Uterus (tissue), 4 donors: ENCODE results near the gene MYO16. TPM values are rescaled to one million over a fixed set of nuclear protein-coding genes. Genes with fewer than 3 reads are reported as not detected.

Source experiments
- DNase-seq, 2 donors: peaks; one replicate each; pipeline ENCODE4 v3.0.0-alpha.2; 2019 to 2020
- H3K27ac ChIP-seq, 2 donors: fragments of 200-600 bp; sonication (generic); 1 replicate in 1 of 2; 2 replicates in 1 of 2; pipeline ENCODE4 v1.5.1; 2016 to 2018
- H3K27me3 ChIP-seq, 2 donors: fragments of 200-600 bp; sonication (generic); one replicate each; pipeline ENCODE4 v1.5.1; 2018 to 2019; ENCODE audit warnings: control low read depth in 1 of 2
- H3K36me3 ChIP-seq, 2 donors: fragments of 200-600 bp; sonication (generic); one replicate each; pipeline ENCODE4 v1.5.1; 2019; ENCODE audit warnings: control low read depth in 1 of 2
- H3K4me1 ChIP-seq, 2 donors: fragments of 200-600 bp; sonication (generic); one replicate each; pipeline ENCODE4 v1.5.1; 2018 to 2019; ENCODE audit warnings: control low read depth in 1 of 2
- H3K4me3 ChIP-seq, 2 donors: fragments of 200-600 bp; sonication (generic); 1 replicate in 1 of 2; 2 replicates in 1 of 2; pipeline ENCODE4 v1.5.1; 2018 to 2019; ENCODE audit warnings: mild to moderate bottlenecking in 1 of 2
- H3K9me3 ChIP-seq, 2 donors: fragments of 200-600 bp; sonication (generic); one replicate each; pipeline ENCODE4 v1.5.1; 2019; ENCODE audit warnings: control low read depth in 1 of 2
- CTCF ChIP-seq, 4 experiments: fragments of 200-600 bp in 2 of 4; fragments of 450-650 bp in 2 of 4; sonication (generic) in 2 of 4; IDR thresholded peaks; one replicate each; pipeline ENCODE4 v1.5.1; 2016 to 2019; ENCODE audit warnings: antibody characterized with exemption in 4 of 4, mild to moderate bottlenecking in 2 of 4, moderate library complexity in 1 of 4
- POLR2A ChIP-seq, 2 donors: fragments of 450-650 bp; IDR thresholded peaks; one replicate each; pipeline ENCODE4 v1.6.1; 2016; ENCODE audit warnings: antibody characterized with exemption in 2 of 2, mild to moderate bottlenecking in 1 of 2, moderate library complexity in 1 of 2
- intact Hi-C: fragments of 100-400 bp; cut with DNase I; formaldehyde crosslinking; loops from one replicate; pipeline ENCODE4 v1.15.1; 2023; ENCODE audit warnings: low total_unique reads
- total RNA-seq, 4 donors: library from RNA; depleted of rRNA in 3 of 4; stranded (reverse); fragments of >200 nt in 3 of 4; gene quantifications; one replicate each; pipeline versions ENCODE4 v1.1.0 to v1.2.4, GENCODE V29; 2014 to 2023
- donor health status: DM: yes; HTN: yes; CAD: no.

The MYO16 gene
- total RNA-seq, 4 donors from 2014 or later = 0.35 to 0.88 TPM; not detected in 2

DNA sequence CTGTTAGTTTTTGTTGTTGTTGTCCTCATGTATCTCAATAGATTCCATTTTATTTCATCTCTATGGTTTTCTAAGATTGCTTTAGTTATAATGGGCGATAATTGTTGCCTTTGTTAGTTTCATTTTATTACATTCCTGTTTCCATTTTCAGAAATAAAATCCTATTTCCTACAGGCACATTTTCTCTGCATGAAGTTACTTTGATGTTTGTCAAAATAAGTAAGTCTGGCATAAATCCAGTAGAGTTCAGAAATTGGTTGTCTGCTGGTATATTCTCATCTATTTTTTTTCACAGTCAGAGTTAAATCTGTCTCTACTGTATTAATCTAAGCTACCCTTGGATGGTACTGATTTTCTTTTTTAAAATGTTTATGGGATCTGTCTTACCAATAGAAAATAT is 204.1 kb downstream of the MYO16 start:
- DNase-seq = no peak
- no peaks in the 10 kb centered on the region for H3K4me1 ChIP-seq
- intact Hi-C loops = no loop called here
- no peak overlapping the region for H3K4me3 ChIP-seq
- no peaks in the 10 kb centered on the region for H3K36me3 ChIP-seq
- H3K9me3 ChIP-seq = no peaks in the 10 kb centered on the region
- no peak for TF ChIP-seq POLR2A (IDR thresholded peaks at IDR 0.05)
- no peak for TF ChIP-seq CTCF (IDR thresholded peaks at IDR 0.05)
- no peak overlapping the region for H3K27ac ChIP-seq
- H3K27me3 ChIP-seq = no peaks in the 10 kb centered on the region

GRCh38 chr13:108834193-108834592 is 204.8 kb downstream of the MYO16 start:
- H3K27ac ChIP-seq = no peak overlapping the region
- no peaks in the 10 kb centered on the region for H3K9me3 ChIP-seq
- H3K4me3 ChIP-seq = no peak overlapping the region
- no peak for DNase-seq
- no peaks in the 10 kb centered on the region for H3K27me3 ChIP-seq
- H3K36me3 ChIP-seq = no peaks in the 10 kb centered on the region
- no peak for TF ChIP-seq POLR2A (IDR thresholded peaks at IDR 0.05)
- no peak for TF ChIP-seq CTCF (IDR thresholded peaks at IDR 0.05)
- intact Hi-C loops = no loop called here
- H3K4me1 ChIP-seq = no peaks in the 10 kb centered on the region

DNA sequence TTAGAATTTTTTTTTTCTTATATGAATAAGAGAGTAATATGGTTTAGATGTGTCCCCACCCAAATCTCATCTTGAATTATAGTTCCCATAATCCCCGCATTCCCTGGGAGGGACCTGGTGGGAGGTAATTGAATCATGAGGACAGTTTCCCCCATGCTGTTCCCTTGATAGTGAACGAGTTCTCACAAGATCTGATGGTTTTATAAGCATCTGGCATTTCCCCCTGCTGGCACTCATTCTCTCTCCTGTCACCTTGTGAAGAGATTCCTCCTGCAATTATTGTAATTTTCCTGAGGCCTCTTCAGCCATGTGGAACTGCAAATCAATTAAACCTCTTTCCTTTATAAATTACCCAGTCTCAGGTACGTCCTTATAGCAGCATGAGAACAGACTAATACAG is 205.7 kb downstream of the MYO16 start:
- no peak for DNase-seq
- H3K27ac ChIP-seq = no peak overlapping the region
- intact Hi-C loops = no loop called here
- no peaks in the 10 kb centered on the region for H3K27me3 ChIP-seq
- TF ChIP-seq CTCF (IDR thresholded peaks at IDR 0.05) = no peak
- no peak for TF ChIP-seq POLR2A (IDR thresholded peaks at IDR 0.05)
- no peaks in the 10 kb centered on the region for H3K36me3 ChIP-seq
- no peaks in the 10 kb centered on the region for H3K9me3 ChIP-seq
- no peaks in the 10 kb centered on the region for H3K4me1 ChIP-seq
- no peak overlapping the region for H3K4me3 ChIP-seq

GRCh38 chr13:108850691-108851090 is 221.3 kb downstream of the MYO16 start:
- Histone ChIP-seq H3K27me3 (no peaks in the 10 kb centered on the region), H3K36me3 (no peaks in the 10 kb centered on the region), H3K4me3 (no peak overlapping the region), H3K27ac (no peak overlapping the region), H3K4me1 (no peaks in the 10 kb centered on the region), H3K9me3 (no peaks in the 10 kb centered on the region)
- DNase-seq = no peak
- intact Hi-C loops = no loop called here
- TF ChIP-seq CTCF (IDR thresholded peaks at IDR 0.05) = no peak
- TF ChIP-seq POLR2A (IDR thresholded peaks at IDR 0.05) = no peak

- no peak overlapping the region for H3K4me3 ChIP-seq
- H3K27ac ChIP-seq = no peak overlapping the region
- DNase-seq = no peak
- intact Hi-C loops = no loop called here
- no peaks in the 10 kb centered on the region for H3K36me3 ChIP-seq
- no peaks in the 10 kb centered on the region for H3K4me1 ChIP-seq
- no peaks in the 10 kb centered on the region for H3K9me3 ChIP-seq
- H3K27me3 ChIP-seq = no peaks in the 10 kb centered on the region
- no peak for TF ChIP-seq POLR2A (IDR thresholded peaks at IDR 0.05)
- TF ChIP-seq CTCF (IDR thresholded peaks at IDR 0.05) = no peak
These were observed 222.2 kb downstream of the MYO16 start for GRCh38 chr13:108851660-108852059.
